Panc1 (cell line): ENCODE results near the gene UBTD2. TPM values are rescaled to one million over a fixed set of nuclear protein-coding genes. Genes with fewer than 3 reads are reported as not detected.
A peak's percentile ranks its signal among the peaks of the same experiment; 100 is the strongest.

Source experiments
- ATAC-seq: fragments of 200-7000 bp; cut with Tn5 transposase; 2 replicates; pipeline ENCODE4 v1.9.1; 2020; ENCODE audit warnings: mild to moderate bottlenecking, moderate library complexity
- BruUV-seq: library from RNA; stranded (reverse); fragments of 400-500 nt; replicated peaks from 2 replicates; lab custom pipeline; 2021; lab: Mats Ljungman, UMichigan
- CTCF ChIA-PET: fragments of 300-600 bp; sonication (Branson Sonifier 250); formaldehyde crosslinking; loops from one replicate; lab custom pipeline; 2022; ENCODE audit warnings: antibody characterized with exemption; lab: Charles Lee
- POLR2A ChIA-PET: fragments of 300-600 bp; sonication (Branson Sonifier 250); formaldehyde crosslinking; loops from one replicate; lab custom pipeline; 2022; ENCODE audit warnings: antibody characterized with exemption; lab: Charles Lee
- DNase-seq: peaks from one replicate; pipeline ENCODE4 v3.0.0-alpha.2; 2010; ENCODE audit warnings: low read depth, low spot score
- H3K27ac ChIP-seq: 2 replicates; pipeline ENCODE4 v1.5.1; 2011; ENCODE audit warnings: mild to moderate bottlenecking, low read length, inconsistent platforms
- H3K27me3 ChIP-seq: fragments of 200-500 bp; sonication (Bioruptor generic); 2 replicates; pipeline ENCODE4 v1.6.0; 2014; ENCODE audit warnings: low read length, inconsistent platforms; ENCODE audit not compliant: control insufficient read depth, insufficient read depth
- H3K36me3 ChIP-seq: fragments of 200-500 bp; sonication (Bioruptor generic); 2 replicates; pipeline ENCODE4 v1.5.1; 2014; ENCODE audit warnings: inconsistent platforms, mild to moderate bottlenecking, low read length, moderate library complexity; ENCODE audit not compliant: control insufficient read depth, insufficient read depth
- H3K4me1 ChIP-seq: 2 replicates; pipeline ENCODE4 v1.5.1; 2011; ENCODE audit warnings: inconsistent platforms, mild to moderate bottlenecking, low read length, moderate library complexity; ENCODE audit not compliant: control insufficient read depth, insufficient read depth
- H3K4me3 ChIP-seq, 2 experiments: 2 replicates each; pipeline ENCODE4 v1.5.1; 2011 to 2012; ENCODE audit warnings: low read depth in 2 of 2, low read length in 2 of 2, mild to moderate bottlenecking in 2 of 2, inconsistent platforms in 1 of 2, moderate library complexity in 1 of 2
- H3K9me3 ChIP-seq: fragments of 200-500 bp; sonication (Bioruptor generic); 2 replicates; pipeline ENCODE4 v1.5.1; 2014; ENCODE audit warnings: low read depth, mild to moderate bottlenecking, inconsistent platforms, low read length, moderate library complexity; ENCODE audit not compliant: control insufficient read depth, insufficient read depth
- CTCF ChIP-seq: fragments of 450-650 bp; IDR thresholded peaks from 2 replicates; pipeline ENCODE4 v1.5.1; 2017; ENCODE audit warnings: mild to moderate bottlenecking
- POLR2AphosphoS5 ChIP-seq: IDR thresholded peaks from 2 replicates; pipeline ENCODE4 v1.6.1; 2012; ENCODE audit warnings: mild to moderate bottlenecking, low read depth, low read length, moderate library complexity
- REST ChIP-seq, 2 experiments: IDR thresholded peaks; 2 replicates each; pipeline ENCODE4 v1.6.1; 2011 to 2012; ENCODE audit warnings: low read depth in 2 of 2, control low read depth in 1 of 2, low read length in 1 of 2, mild to moderate bottlenecking in 1 of 2, moderate library complexity in 1 of 2; ENCODE audit not compliant: insufficient read depth in 1 of 2
- SIN3A ChIP-seq: IDR thresholded peaks from 2 replicates; pipeline ENCODE4 v1.6.1; 2012; ENCODE audit warnings: low read depth, mild to moderate bottlenecking, low read length, moderate library complexity, borderline replicate concordance; ENCODE audit not compliant: insufficient read depth
- TCF7L2 ChIP-seq: IDR thresholded peaks from 2 replicates; pipeline ENCODE4 v1.6.1; 2011; ENCODE audit warnings: mild to moderate bottlenecking, low read depth, low read length, inconsistent platforms
- in situ Hi-C: cut with HindIII; loops from 2 replicates; pipeline ENCODE4 v1.10.0; 2016; ENCODE audit warnings: low sequenced_read_pairs, low pct_unique_long_range_greater_than_20kb
- intact Hi-C: fragments of 100-400 bp; cut with micrococcal nuclease; formaldehyde crosslinking; loops from one replicate; pipeline ENCODE4 v1.10.0; 2022; ENCODE audit not compliant: unreplicated experiment
- total RNA-seq: library from RNA; stranded (reverse); gene quantifications from one replicate; pipeline ENCODE4 v1.2.1, GENCODE V29; 2021; ENCODE audit not compliant: unreplicated experiment

Gene UBTD2
- total RNA-seq, 1 experiment from 2014 or later, result 32.5 TPM

GRCh38 chr5:172281346-172281745 is 2.2 kb downstream of the UBTD2 start:
- no peaks in the 10 kb centered on the region for H3K27me3 ChIP-seq
- H3K4me1 ChIP-seq, result peaks cover 40% of the 10 kb centered on the region
- intact Hi-C loops (loop anchor here (10.0 kb wide), 1 partner anchor 87 kb away; the partner anchor contains the start of gene EFCAB9), in situ Hi-C loops (no loop called here)
- H3K36me3 ChIP-seq, result no peaks in the 10 kb centered on the region; the same call in 1 of the 2 replicates
- ATAC-seq, result no peak
- ChIA-PET POLR2A (no interaction called here), CTCF (no interaction called here)
- TF ChIP-seq POLR2AphosphoS5, result no peak
- TF ChIP-seq REST (IDR thresholded peaks at IDR 0.05; ENCODE audit: insufficient read depth in 1 of 2, low read depth in 2 of 2, low read length in 1 of 2), result no peak
- TF ChIP-seq SIN3A, result no peak
- TF ChIP-seq TCF7L2, result no peak
- TF ChIP-seq CTCF, result no peak
- DNase-seq, result no peak
- no peaks in the 10 kb centered on the region for H3K9me3 ChIP-seq
- H3K27ac ChIP-seq, result peak overlapping the region; percentile 88
- BruUV-seq, result no TSS peak
- peak overlapping the region; percentile 70 to 85 for H3K4me3 ChIP-seq

- POLR2A ChIA-PET, result interaction anchor here (0.5 kb wide), 1 partner anchor 957 kb away, joined by 6 read pairs; no protein-coding TSS in a partner anchor
- in situ Hi-C loops, result no loop called here
Observed at GRCh38 chr5:172280929-172281328, 2.6 kb downstream of the UBTD2 start.

More at GRCh38 chr5:172280929-172281328, 2.6 kb downstream of the UBTD2 start:
- BruUV-seq, result no TSS peak
- H3K36me3 ChIP-seq, result no peaks in the 10 kb centered on the region; the same call in 1 of the 2 replicates
- CTCF ChIA-PET, result no interaction called here
- intact Hi-C loops, result loop anchor here (10.0 kb wide), 1 partner anchor 86 kb away; the partner anchor contains the start of gene EFCAB9
- ATAC-seq (no peak), DNase-seq (no peak)
- peak overlapping the region; percentile 88 for H3K27ac ChIP-seq
- TF ChIP-seq POLR2AphosphoS5 (no peak), CTCF (no peak), SIN3A (no peak), TCF7L2 (no peak), REST (IDR thresholded peaks at IDR 0.05; ENCODE audit: insufficient read depth in 1 of 2, low read depth in 2 of 2, low read length in 1 of 2) (no peak)
- no peaks in the 10 kb centered on the region for H3K9me3 ChIP-seq
- H3K4me1 ChIP-seq, result peaks cover 44% of the 10 kb centered on the region
- no peaks in the 10 kb centered on the region for H3K27me3 ChIP-seq
- peak overlapping the region; percentile 3 to 85; a peak in 3 of 4 replicates for H3K4me3 ChIP-seq
